Islet of Langerhans (tissue), 1 donor: ENCODE results near the gene CALML6.

Experiments used
- FAIRE-seq: peaks from one replicate; lab custom pipeline; 2011; peaks lifted over from hg19 to GRCh38; lab: Jason Lieb, UNC

The CALML6 gene

GRCh38 chr1:1911350-1912041 lies 3.6 kb upstream of the CALML6 start:
- no peak for FAIRE-seq

- FAIRE-seq: no peak
Measured at GRCh38 chr1:1914101-1914970, 724 bp upstream of the CALML6 start.

- no peak for FAIRE-seq
Measured at GRCh38 chr1:1915911-1916840, 1.1 kb downstream of the CALML6 start.

DNA sequence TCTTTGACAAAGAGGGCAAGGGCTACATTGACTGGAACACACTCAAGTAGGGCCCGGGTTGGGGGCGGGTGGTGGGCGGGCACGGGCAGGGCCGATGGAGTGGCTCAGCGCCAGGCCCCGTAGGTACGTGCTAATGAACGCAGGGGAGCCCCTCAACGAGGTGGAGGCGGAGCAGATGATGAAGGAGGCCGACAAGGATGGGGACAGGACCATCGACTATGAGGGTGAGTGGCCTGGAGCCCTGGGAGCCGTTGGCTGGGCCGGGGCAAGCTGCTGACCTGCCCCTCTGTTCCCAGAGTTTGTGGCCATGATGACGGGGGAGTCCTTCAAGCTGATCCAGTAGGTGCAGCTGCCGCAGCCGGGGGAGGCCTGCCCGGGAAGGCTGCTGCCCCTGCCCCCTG lies 1.8 kb downstream of the CALML6 start:
- FAIRE-seq: no peak

DNA sequence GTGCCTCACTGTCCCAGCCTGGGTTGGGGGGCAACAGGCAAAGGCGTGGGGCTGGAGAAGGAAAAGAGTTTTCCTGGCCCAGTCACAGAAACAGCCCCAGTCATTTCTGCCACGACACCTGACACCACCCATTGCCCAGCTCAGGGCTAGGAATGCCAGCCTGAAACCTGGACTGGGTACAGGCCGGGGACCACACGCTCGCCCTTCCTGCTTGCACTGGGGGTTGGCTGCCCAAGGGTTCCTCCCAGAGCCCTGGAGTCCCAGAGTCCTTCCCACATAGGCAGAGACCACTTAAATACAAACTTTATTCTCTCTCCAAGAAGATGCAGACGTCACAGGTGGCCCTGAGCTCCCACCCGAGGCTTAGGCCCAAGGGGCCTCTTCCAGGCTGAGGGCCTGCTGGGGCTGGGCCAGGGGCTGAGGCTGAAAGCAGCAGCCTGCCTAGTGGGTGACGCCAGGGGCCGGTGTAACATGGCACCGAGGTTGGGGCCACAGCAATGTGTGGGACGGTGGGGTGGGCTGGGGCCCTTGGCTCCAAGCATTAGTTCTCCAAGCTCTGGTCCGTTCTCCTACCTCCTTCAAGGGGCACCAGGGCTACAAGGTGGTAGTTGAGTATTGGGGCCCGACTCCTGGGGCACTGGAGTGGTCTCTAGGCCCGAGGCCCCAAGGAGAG lies 2.4 kb downstream of the CALML6 start:
- FAIRE-seq: no peak

- no peak for FAIRE-seq
Measured at GRCh38 chr1:1917995-1918900, 3.2 kb downstream of the CALML6 start.

GRCh38 chr1:1918901-1919303 lies 3.8 kb downstream of the CALML6 start, which contains the start of gene TMEM52:
TMEM52 (minus strand) TSS chr1:1919279; CDS start chr1:1919265, 14 bp downstream.
- no peak for FAIRE-seq

DNA sequence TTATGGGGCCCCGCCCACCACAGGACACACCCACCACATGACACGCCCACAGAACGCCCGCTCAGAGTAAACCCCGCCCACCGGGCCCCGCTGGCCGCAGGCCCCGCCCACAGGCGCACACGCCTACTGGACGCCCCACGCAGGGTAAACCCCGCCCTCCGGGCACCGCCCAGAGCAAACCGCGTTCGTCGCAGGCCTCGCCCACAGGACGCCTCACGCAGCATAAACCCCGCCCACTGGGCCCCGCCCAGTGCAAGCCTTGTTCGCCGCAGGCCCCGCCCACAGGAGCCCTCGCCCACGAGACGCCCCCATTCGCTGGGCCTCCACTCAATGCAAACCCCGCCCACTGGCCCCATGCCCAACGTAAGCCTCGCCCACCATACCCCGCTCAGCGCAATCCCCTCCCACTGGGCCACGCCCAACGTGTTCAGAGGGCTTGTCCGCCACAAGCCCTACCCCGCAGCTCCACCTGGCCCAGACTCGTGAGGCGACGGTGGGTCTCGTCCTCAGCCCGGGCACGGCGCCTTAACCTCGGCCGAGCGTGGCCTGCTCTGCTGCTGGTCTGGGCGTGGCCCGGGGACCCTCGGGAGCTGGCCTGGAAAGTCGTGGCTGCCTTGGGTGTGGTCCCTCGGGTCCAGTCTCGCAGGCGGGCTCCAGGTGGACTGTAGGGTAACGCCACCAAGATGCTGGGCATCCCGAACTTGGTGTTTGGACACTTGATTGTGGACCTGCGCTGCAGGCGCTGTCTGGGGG lies 4.4 kb downstream of the CALML6 start:
- FAIRE-seq: no peak

DNA sequence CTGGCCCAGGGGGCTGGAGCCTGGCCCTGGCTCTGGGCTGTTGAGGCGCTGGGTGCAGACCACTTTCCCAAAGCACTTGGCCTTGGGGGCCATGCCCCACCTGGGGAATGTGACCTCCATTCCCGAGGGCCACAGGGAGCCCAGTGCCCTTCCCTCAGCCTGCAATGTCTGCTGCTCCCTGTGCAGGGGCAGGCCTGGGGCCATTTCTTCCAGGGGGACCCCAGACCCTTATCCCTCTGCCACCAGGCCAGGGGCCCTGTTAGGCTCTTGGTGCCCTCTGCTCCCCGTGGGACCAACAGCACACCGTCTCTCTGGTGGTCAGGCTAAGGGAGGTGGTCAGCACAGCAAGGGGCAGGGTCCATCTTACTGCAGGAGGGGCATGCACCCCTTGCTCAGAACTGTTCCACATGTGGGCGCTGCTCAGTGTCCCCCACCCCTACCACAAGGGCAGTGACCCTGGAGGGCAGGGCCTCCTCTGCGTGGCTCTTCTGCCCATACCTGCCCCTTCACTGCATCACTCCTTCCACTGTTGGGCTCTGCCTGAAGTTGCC lies 5.1 kb downstream of the CALML6 start:
- no peak for FAIRE-seq

- FAIRE-seq: no peak
Measured at GRCh38 chr1:1920608-1921458, 5.8 kb downstream of the CALML6 start.

- FAIRE-seq: no peak
Measured at GRCh38 chr1:1921459-1921862, 6.4 kb downstream of the CALML6 start.

DNA sequence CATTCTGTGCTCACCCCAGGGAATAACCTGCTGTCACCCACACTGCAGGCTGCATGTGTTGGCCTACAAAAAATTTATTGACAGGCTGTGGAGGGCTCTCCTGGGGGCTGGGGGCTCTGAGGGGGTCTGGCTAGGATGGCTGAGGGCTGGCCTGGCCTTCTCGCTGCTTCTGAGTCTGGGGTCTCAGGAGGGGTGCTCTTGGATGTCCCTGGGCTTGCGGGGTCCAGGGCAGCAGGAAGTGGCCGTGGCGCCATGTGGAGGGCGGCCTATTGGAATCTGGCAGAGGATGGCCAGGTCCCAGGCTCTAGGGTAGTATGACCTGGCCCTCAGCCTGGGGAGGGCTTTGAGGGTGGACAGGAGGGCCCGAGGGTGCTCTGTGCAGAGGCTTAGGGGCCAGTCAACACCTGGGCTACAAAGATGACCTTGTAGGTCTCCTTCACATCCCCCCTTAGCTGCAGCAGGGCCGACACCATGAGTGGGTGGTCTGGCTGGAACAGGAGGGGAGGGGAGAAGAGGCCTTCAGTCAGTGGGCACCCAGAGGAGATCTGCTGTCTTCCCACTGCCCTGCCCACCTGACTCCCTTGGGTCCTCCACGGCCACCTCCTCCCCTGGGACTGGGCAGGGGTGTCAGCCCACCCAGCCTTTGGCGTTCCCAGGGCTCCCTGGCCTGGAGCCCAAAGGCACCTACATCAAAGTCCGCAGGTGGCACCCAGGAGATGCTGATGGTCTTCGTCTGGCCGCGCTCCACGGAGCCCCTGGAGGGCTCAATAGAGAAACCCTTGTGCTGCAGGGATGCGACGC lies 7.0 kb downstream of the CALML6 start:
- no peak for FAIRE-seq

DNA sequence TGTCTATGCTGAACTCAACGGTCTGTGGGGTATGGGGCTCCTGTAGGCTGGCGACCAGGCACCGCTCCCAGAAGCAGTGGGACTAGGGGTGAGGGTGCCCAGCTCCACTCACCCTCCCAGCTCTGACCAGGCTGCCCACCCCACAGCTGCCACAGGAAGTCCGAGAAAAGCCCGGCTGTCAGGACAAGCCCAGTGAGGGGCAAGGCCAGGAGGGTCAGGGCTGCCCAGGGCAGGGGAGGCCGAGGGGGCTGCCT lies 7.6 kb downstream of the CALML6 start:
- FAIRE-seq: no peak

DNA sequence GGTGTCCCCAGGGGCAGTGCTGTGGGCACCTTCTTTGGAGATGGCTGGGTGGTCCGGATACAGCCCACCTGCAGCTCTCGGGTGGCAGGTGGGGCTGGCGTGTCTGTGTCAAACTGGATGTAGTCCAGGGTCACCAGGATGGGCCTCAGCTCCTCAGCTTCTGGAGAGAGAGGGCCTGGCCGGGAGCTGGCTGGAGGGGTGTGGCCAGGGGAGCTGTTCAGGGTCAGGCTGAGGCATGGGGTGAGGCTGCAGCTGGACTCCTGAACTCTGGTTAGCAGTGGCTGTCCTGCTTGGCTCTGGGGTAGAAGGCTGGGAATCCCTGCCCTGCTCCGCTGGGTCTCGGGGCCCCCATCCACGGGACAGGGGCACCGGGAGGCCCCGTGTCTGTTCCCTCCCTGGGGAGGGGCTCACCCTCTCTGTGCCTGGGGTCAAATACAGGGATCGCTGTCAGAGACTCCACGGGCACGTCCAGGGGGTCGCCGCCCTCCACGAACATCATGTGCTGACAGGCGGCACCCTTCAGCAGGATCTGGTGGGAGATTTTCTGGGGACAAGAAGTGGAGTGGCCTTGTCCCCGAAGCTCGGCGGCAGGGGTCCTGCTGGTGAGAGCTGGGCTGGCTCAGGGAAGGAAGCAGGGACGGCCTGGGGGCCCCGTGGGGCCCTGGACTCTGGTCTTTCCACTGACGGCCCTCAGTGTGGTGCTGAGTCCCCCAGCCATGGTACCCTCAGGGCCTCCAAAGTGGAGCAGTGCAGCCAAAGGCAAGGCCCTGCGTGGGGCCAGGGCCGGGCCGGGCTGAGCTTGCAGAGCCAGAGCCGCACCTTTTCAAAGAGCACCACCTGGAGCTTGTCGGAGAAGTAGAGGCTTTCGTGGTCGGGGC lies 8.1 kb downstream of the CALML6 start:
- FAIRE-seq: no peak

DNA sequence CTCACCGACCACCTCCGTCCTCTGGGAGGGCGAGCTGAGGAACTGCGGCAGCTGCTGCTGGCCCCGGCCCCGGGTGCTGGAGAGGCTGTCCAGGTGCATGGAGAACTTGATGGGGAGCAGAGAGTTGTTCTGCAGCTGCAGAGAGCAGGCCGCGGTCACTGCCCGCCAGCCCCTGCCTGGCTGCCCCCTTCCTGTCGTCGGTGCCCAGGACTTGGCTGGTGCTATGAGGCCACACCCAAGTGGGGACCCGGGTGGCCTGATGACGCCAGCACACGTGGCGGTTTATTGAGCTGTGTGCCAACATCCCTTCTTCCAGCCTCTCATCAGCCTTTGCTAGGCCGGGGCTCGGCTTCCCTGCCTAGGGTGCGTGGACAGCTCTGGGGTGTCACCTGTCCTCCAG lies 9.3 kb downstream of the CALML6 start:
- no peak for FAIRE-seq

GRCh38 chr1:1924849-1925248 lies 9.8 kb downstream of the CALML6 start:
- no peak for FAIRE-seq
